RWPE1 (cell line): ENCODE results near the gene SETDB1.

Source experiments
- CTCF ChIA-PET: fragments of 350-600 bp; sonication (Branson Sonifier 250); formaldehyde crosslinking; extraction: SDS; loops from one replicate; lab custom pipeline; 2021; lab: Yijun Ruan, JAX
- POLR2A ChIA-PET: fragments of 400-600 bp; formaldehyde crosslinking; extraction: SDS; loops from one replicate; lab custom pipeline; 2020; ENCODE audit warnings: antibody characterized with exemption; ENCODE audit not compliant: low non-redundant PET; lab: Yijun Ruan, JAX
- DNase-seq: peaks from one replicate; pipeline ENCODE4 v3.0.0; 2012; ENCODE audit warnings: low spot score
- H3K27ac ChIP-seq: fragments of 450-650 bp; 2 replicates; pipeline ENCODE4 v1.5.1; 2017
- CTCF ChIP-seq: fragments of 450-650 bp; conservative IDR thresholded peaks from 2 replicates; pipeline ENCODE4 v1.5.1; 2017; ENCODE audit warnings: low read depth, mild to moderate bottlenecking

The SETDB1 gene

GRCh38 chr1:151008244-151009205 is 82.4 kb downstream of the SETDB1 start, which contains the start of gene PRUNE1:
TSS of gene PRUNE1 (plus strand) at chr1:151008449. CDS start at chr1:151008633, 184 bp downstream.
- DNase-seq = peak; percentile 99
- no peak for TF ChIP-seq CTCF
- CTCF ChIA-PET = interaction anchor here (0.7 to 1.2 kb wide), 2 partner anchors 13 to 20 kb away, joined by 3 read pairs; no protein-coding TSS in a partner anchor
- peak within 1 kb of the TSS; percentile 91 for H3K27ac ChIP-seq
- POLR2A ChIA-PET = no interaction called here

GRCh38 chr1:151009206-151009587 is 83.0 kb downstream of the SETDB1 start:
- no peak for TF ChIP-seq CTCF
- no peak for DNase-seq
- POLR2A ChIA-PET = no interaction called here
- H3K27ac ChIP-seq = peak overlapping the region; percentile 91
- CTCF ChIA-PET = interaction anchor here (1.2 kb wide), 1 partner anchor 14 kb away, joined by 3 read pairs; no protein-coding TSS in a partner anchor

GRCh38 chr1:151009674-151010345 is 83.6 kb downstream of the SETDB1 start:
- H3K27ac ChIP-seq = no peak overlapping the region
- ChIA-PET POLR2A (no interaction called here), CTCF (interaction anchor here (1.2 kb wide), 1 partner anchor 14 kb away, joined by 3 read pairs; no protein-coding TSS in a partner anchor)
- DNase-seq = no peak
- TF ChIP-seq CTCF = no peak

GRCh38 chr1:151010346-151010726 is 84.2 kb downstream of the SETDB1 start:
- TF ChIP-seq CTCF = no peak
- DNase-seq = no peak
- no peak overlapping the region for H3K27ac ChIP-seq
- ChIA-PET CTCF (no interaction called here), POLR2A (no interaction called here)

- no peak overlapping the region for H3K27ac ChIP-seq
- ChIA-PET CTCF (no interaction called here), POLR2A (no interaction called here)
- DNase-seq = no peak
- TF ChIP-seq CTCF = no peak
Observed at GRCh38 chr1:151011154-151011850, 85.1 kb downstream of the SETDB1 start.
